Lung (tissue), 12 donors: ENCODE results near the gene C1GALT1. TPM values are rescaled to one million over a fixed set of nuclear protein-coding genes. Genes with fewer than 3 reads are reported as not detected.

Source experiments
- ATAC-seq: fragments of 200-7000 bp; cut with Tn5 transposase; one replicate; pipeline ENCODE4 v1.9.1; 2020; ENCODE audit warnings: moderate number of reproducible peaks; ENCODE audit not compliant: insufficient read depth, low FRiP score
- DNase-seq, 3 donors: peaks; one replicate each; pipeline ENCODE4 v3.0.0-alpha.2; 2013 to 2017
- H3K27ac ChIP-seq, 2 donors: one replicate each; pipeline ENCODE4 v1.5.1; 2013; ENCODE audit warnings: mild to moderate bottlenecking in 2 of 2, moderate library complexity in 2 of 2, control low read depth in 1 of 2, inconsistent platforms in 1 of 2, low read depth in 1 of 2, low read length in 1 of 2
- H3K27me3 ChIP-seq, 3 donors: one replicate each; pipeline ENCODE4 v1.5.1; 2013; ENCODE audit warnings: low read length in 2 of 3; ENCODE audit not compliant: control insufficient read depth in 3 of 3, insufficient read depth in 3 of 3
- H3K36me3 ChIP-seq, 4 donors: one replicate each; pipeline ENCODE4 v1.5.1; 2013; ENCODE audit warnings: low read length in 4 of 4, mild to moderate bottlenecking in 1 of 4, moderate library complexity in 1 of 4; ENCODE audit not compliant: control insufficient read depth in 4 of 4, insufficient read depth in 4 of 4
- H3K4me1 ChIP-seq, 5 donors: one replicate each; pipeline ENCODE4 v1.5.1; 2013; ENCODE audit warnings: low read length in 5 of 5, mild to moderate bottlenecking in 2 of 5, moderate library complexity in 1 of 5; ENCODE audit not compliant: control insufficient read depth in 5 of 5, insufficient read depth in 5 of 5
- H3K4me3 ChIP-seq: one replicate; pipeline ENCODE4 v1.5.1; 2013; ENCODE audit warnings: mild to moderate bottlenecking, control low read depth, moderate library complexity
- H3K9ac ChIP-seq, 2 donors: one replicate each; pipeline ENCODE4 v1.5.1; 2013; ENCODE audit warnings: low read length in 2 of 2, control low read depth in 1 of 2; ENCODE audit not compliant: insufficient read depth in 1 of 2
- H3K9me3 ChIP-seq, 4 donors: one replicate each; pipeline ENCODE4 v1.5.1; 2013; ENCODE audit warnings: low read length in 3 of 4, mild to moderate bottlenecking in 1 of 4, moderate library complexity in 1 of 4; ENCODE audit not compliant: control insufficient read depth in 4 of 4, insufficient read depth in 3 of 4
- WGBS, 2 donors: extraction: QIAGEN DNeasy Blood & Tissue Kit; methylation state at CpG; one replicate each; pipeline ENCODE4 v1.1.7; 2013; 5-methylcytosine and 5-hydroxymethylcytosine counted together
- polyA plus RNA-seq, 2 donors: library from polyadenylated mRNA; stranded (reverse); fragments of 200-250 nt; gene quantifications; one replicate each; pipeline ENCODE4 v1.2.1, GENCODE V29; 2013
- total RNA-seq, 2 donors: library from RNA; depleted of rRNA in 1 of 2; stranded (reverse); fragments of >200 nt in 1 of 2; gene quantifications; one replicate each; pipeline ENCODE4 v1.2.1, GENCODE V29; 2014 to 2021
- TF ChIP-seq, protein P1 (sequence below): IDR thresholded peaks from 2 replicates; pipeline ENCODE4 v1.5.1; 2012; ENCODE audit warnings: mild to moderate bottlenecking; ENCODE audit errors: control extremely low read depth, extremely low read depth
- donor health status: control.
- donor health status: control.
- donor health status: Bipolar disorder and iron deficiency.
- donor health status: healthy.
- donor health status: DM: yes; HTN: yes; CAD: no.

The C1GALT1 gene
- total and polyA plus RNA-seq, 4 donors: 10.5 to 39.5 (median 23.3) TPM

DNA sequence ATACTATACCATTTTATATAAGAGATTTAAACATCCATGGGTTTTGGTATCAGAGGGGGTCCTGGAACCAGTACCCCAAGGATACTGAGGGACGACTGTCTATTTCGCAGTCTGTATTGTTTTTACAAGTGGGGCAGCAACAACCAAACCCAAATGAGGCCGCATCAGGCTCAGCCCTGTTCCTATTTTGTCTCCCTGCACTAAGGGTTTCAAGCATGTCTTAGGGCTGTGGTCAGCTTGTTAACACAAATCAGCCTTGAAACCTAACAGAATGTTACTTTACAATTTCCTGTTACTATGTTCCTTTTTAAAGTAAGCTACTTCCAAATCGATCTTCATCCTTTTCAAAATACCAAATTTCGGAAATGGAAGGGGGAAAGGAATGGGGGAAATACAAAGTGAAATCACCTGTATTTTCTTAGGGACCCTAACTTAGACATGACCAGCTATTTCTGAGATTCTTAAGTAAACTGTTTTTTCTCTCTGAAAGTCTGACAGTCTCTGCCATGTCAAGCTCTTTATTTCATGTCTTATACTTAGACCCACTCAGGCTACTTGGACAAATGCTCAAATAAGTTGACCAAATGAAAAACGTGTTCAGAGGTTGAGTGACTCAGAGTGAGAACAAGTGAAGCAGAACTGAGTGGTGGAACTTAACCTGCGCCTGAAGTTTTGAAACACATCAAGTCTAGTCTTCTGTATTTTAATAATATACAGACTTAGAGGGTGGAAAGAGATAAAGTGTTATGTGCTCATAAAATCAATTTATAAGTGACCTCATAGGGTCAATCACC, 75.8 kb downstream of the C1GALT1 start:
- Histone ChIP-seq H3K4me3 (no peak overlapping the region), H3K27ac (no peak overlapping the region), H3K4me1 (peaks cover 0 to 25% (median 3%) of the 10 kb centered on the region in 5 donors), H3K36me3 (peaks cover 0 to 4% (median 0%) of the 10 kb centered on the region in 4 donors), H3K9ac (no peak overlapping the region), H3K27me3 (no peaks in the 10 kb centered on the region), H3K9me3 (no peaks in the 10 kb centered on the region)
- TF ChIP-seq, protein P1, sequence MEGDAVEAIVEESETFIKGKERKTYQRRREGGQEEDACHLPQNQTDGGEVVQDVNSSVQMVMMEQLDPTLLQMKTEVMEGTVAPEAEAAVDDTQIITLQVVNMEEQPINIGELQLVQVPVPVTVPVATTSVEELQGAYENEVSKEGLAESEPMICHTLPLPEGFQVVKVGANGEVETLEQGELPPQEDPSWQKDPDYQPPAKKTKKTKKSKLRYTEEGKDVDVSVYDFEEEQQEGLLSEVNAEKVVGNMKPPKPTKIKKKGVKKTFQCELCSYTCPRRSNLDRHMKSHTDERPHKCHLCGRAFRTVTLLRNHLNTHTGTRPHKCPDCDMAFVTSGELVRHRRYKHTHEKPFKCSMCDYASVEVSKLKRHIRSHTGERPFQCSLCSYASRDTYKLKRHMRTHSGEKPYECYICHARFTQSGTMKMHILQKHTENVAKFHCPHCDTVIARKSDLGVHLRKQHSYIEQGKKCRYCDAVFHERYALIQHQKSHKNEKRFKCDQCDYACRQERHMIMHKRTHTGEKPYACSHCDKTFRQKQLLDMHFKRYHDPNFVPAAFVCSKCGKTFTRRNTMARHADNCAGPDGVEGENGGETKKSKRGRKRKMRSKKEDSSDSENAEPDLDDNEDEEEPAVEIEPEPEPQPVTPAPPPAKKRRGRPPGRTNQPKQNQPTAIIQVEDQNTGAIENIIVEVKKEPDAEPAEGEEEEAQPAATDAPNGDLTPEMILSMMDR: no peak
- WGBS, 2 donors: 21 to 46% methylated on average over 7 of the region's 7 CpGs
- peak in 1 of 3 donors; percentile 8 for DNase-seq
- ATAC-seq: no peak

DNA sequence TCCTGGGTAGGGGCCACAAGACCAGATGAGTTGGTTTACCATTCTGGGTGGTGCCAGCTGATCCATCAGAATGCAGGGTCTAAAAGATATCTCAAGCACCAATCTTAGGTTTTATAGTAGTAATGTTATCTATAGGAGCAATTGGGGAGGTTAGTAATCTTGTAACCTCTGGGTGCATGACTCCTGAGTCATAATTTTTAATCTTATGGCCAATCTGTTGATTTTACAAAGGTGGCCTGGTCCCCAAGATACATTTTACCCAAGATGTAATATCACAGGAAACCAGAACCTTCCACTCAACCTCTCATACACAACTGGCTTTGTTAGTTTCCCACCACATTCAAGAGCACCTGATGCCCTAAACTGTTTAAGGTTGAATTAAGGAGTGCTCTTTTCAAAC, 79.5 kb downstream of the C1GALT1 start:
- DNase-seq: no peak
- TF ChIP-seq, protein P1: no peak

DNA sequence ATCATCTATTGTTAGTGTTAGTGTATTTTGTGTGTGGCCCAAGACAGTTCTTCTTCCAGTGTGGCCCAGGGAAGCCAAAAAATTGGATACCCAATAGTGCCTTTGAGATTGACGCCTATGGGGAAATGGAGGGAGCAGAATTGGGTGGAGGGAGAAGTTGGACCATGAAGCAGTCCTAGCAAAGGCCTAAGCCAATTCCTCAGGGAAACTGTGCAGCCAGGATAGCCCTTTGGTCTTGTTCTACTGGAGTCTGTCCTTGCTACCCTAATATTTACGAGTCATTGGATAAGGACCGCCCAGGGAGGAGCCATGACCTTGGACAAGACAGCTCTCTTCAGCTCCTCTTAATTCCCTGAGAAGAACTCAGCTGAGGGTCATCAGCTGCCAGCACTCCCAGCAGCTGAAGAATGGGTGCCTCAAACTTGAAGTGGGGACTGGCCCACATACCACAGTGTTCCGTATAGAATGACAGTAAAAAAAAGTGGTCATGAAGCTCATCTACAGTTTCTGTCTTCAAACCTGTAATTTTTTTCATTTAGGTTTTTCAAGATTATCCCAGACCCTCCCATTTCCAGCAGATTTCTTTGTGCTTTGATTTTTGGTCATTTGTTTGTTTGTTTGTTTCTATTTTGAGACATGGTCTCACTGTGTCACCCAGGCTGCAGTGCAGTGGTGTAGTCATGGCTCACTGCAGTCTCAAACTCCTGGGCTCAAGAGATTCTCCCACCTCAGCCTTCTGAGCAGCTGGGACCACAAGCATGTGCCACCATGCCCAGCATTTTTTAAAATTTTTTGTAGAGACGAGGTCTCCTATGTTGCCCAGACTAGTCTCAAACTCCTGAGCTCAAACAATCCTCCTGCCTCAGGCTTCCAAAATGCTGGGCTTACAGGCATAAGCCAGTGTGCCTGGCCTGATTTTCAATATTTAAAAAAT, 81.2 kb downstream of the C1GALT1 start:
- Histone ChIP-seq H3K9me3 (no peaks in the 10 kb centered on the region), H3K27ac (no peak overlapping the region), H3K4me1 (peaks cover 0 to 3% (median 0%) of the 10 kb centered on the region in 5 donors), H3K9ac (no peak overlapping the region), H3K27me3 (no peaks in the 10 kb centered on the region), H3K36me3 (peaks cover 0 to 4% (median 0%) of the 10 kb centered on the region in 4 donors), H3K4me3 (no peak overlapping the region)
- DNase-seq (no peak), ATAC-seq (no peak)
- TF ChIP-seq, protein P1: no peak
- 93 to 97% methylated on average over 5 of the region's 5 CpGs for WGBS, 2 donors

More for the DNA sequence above, 79.5 kb downstream of the C1GALT1 start:
- H3K4me3 ChIP-seq: no peak overlapping the region
- H3K9me3 ChIP-seq: no peaks in the 10 kb centered on the region
- H3K9ac ChIP-seq: no peak overlapping the region
- no peak overlapping the region for H3K27ac ChIP-seq
- ATAC-seq: no peak
- H3K27me3 ChIP-seq: no peaks in the 10 kb centered on the region
- H3K4me1 ChIP-seq: peaks cover 0 to 11% (median 3%) of the 10 kb centered on the region in 5 donors
- H3K36me3 ChIP-seq: peaks cover 0 to 4% (median 0%) of the 10 kb centered on the region in 4 donors
